NCI-H128 (cell line): ENCODE data around the gene TTC33.
"Not testable (repeated sequence)": the region's sequence is repeated elsewhere in the genome, so short reads cannot be mapped to it uniquely, and the experiment has no call there.

Source experiments
- DNase-seq: peaks from one replicate; lab custom pipeline; 2025; ENCODE audit not compliant: unreplicated experiment; lab: John Stamatoyannopoulos, UW

The TTC33 gene

GRCh38 chr5:40618926-40619325 is 136.8 kb downstream of the TTC33 start:
- no peak for DNase-seq

GRCh38 chr5:40616781-40617180 is 139.0 kb downstream of the TTC33 start:
- DNase-seq = no peak

GRCh38 chr5:40615586-40616170 is 140.1 kb downstream of the TTC33 start:
- no peak for DNase-seq

- DNase-seq = no peak
Measured at GRCh38 chr5:40614923-40615585, 140.7 kb downstream of the TTC33 start.

GRCh38 chr5:40614466-40614865 is 141.3 kb downstream of the TTC33 start:
- no peak for DNase-seq

GRCh38 chr5:40607202-40607601 is 148.6 kb downstream of the TTC33 start:
- DNase-seq = no peak

- DNase-seq = no peak
Measured at GRCh38 chr5:40606077-40606765, 149.5 kb downstream of the TTC33 start.

GRCh38 chr5:40605295-40605958 is 150.3 kb downstream of the TTC33 start:
- no peak for DNase-seq

- DNase-seq = no peak
Measured at GRCh38 chr5:40603378-40603777, 152.4 kb downstream of the TTC33 start.

GRCh38 chr5:40601198-40601868 is 154.4 kb downstream of the TTC33 start:
- no peak for DNase-seq

- no peak for DNase-seq
Measured at GRCh38 chr5:40600383-40600782, 155.4 kb downstream of the TTC33 start.

GRCh38 chr5:40599676-40600075 is 156.1 kb downstream of the TTC33 start:
- no peak for DNase-seq

- no peak for DNase-seq
Measured at GRCh38 chr5:40594811-40595210, 160.9 kb downstream of the TTC33 start.

GRCh38 chr5:40591727-40592396 is 163.9 kb downstream of the TTC33 start:
- not testable (repeated sequence) for DNase-seq

- DNase-seq = no peak
Measured at GRCh38 chr5:40587376-40587775, 168.4 kb downstream of the TTC33 start.

- no peak for DNase-seq
Measured at GRCh38 chr5:40585537-40586267, 170.1 kb downstream of the TTC33 start.

GRCh38 chr5:40584054-40584453 is 171.7 kb downstream of the TTC33 start:
- no peak for DNase-seq

- no peak for DNase-seq
Measured at GRCh38 chr5:40578501-40579451, 177.0 kb downstream of the TTC33 start.

- no peak for DNase-seq
Measured at GRCh38 chr5:40577718-40578117, 178.0 kb downstream of the TTC33 start.
